Measurements from ENCODE around the gene RETREG3. TPM values are rescaled to one million over a fixed set of nuclear protein-coding genes. Genes with fewer than 3 reads are reported as not detected.

Gene RETREG3
- total and polyA plus RNA-seq, 9 of the 15 experiments (the other 6 are each of a cell fraction or from before 2014, with no cell fraction given), result 4.1 to 39.0 (median 16.9) TPM

DNA sequence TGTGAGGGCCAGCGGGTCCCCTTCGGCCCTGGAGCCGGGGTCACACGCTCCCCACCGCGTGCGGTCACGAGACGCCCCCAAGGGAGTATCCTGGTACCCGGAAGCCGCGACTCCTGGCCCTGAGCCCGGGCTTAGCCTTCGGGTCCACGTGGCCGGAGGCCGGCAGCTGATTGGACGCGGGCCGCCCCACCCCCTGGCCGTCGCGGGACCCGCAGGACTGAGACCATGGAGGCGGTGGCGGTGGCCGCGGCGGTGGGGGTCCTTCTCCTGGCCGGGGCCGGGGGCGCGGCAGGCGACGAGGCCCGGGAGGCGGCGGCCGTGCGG lies 73.2 kb downstream of the RETREG3 start, which contains the start of gene NAGLU (continued):
- TF ChIP-seq, protein P1, sequence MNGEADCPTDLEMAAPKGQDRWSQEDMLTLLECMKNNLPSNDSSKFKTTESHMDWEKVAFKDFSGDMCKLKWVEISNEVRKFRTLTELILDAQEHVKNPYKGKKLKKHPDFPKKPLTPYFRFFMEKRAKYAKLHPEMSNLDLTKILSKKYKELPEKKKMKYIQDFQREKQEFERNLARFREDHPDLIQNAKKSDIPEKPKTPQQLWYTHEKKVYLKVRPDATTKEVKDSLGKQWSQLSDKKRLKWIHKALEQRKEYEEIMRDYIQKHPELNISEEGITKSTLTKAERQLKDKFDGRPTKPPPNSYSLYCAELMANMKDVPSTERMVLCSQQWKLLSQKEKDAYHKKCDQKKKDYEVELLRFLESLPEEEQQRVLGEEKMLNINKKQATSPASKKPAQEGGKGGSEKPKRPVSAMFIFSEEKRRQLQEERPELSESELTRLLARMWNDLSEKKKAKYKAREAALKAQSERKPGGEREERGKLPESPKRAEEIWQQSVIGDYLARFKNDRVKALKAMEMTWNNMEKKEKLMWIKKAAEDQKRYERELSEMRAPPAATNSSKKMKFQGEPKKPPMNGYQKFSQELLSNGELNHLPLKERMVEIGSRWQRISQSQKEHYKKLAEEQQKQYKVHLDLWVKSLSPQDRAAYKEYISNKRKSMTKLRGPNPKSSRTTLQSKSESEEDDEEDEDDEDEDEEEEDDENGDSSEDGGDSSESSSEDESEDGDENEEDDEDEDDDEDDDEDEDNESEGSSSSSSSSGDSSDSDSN (IDR thresholded peaks at IDR 0.05; ENCODE audit: borderline replicate concordance in 1 of 2, low read depth in 2 of 2, low read length in 2 of 2), result peak in 1 of 2 experiments; percentile 7; a peak in 1 of 4 replicates
- TF ChIP-seq, protein P2, sequence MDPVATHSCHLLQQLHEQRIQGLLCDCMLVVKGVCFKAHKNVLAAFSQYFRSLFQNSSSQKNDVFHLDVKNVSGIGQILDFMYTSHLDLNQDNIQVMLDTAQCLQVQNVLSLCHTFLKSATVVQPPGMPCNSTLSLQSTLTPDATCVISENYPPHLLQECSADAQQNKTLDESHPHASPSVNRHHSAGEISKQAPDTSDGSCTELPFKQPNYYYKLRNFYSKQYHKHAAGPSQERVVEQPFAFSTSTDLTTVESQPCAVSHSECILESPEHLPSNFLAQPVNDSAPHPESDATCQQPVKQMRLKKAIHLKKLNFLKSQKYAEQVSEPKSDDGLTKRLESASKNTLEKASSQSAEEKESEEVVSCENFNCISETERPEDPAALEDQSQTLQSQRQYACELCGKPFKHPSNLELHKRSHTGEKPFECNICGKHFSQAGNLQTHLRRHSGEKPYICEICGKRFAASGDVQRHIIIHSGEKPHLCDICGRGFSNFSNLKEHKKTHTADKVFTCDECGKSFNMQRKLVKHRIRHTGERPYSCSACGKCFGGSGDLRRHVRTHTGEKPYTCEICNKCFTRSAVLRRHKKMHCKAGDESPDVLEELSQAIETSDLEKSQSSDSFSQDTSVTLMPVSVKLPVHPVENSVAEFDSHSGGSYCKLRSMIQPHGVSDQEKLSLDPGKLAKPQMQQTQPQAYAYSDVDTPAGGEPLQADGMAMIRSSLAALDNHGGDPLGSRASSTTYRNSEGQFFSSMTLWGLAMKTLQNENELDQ (CRISPR knock-in tag; IDR thresholded peaks at IDR 0.05; ENCODE audit: borderline replicate concordance), result no peak
- TF ChIP-seq, protein P3, sequence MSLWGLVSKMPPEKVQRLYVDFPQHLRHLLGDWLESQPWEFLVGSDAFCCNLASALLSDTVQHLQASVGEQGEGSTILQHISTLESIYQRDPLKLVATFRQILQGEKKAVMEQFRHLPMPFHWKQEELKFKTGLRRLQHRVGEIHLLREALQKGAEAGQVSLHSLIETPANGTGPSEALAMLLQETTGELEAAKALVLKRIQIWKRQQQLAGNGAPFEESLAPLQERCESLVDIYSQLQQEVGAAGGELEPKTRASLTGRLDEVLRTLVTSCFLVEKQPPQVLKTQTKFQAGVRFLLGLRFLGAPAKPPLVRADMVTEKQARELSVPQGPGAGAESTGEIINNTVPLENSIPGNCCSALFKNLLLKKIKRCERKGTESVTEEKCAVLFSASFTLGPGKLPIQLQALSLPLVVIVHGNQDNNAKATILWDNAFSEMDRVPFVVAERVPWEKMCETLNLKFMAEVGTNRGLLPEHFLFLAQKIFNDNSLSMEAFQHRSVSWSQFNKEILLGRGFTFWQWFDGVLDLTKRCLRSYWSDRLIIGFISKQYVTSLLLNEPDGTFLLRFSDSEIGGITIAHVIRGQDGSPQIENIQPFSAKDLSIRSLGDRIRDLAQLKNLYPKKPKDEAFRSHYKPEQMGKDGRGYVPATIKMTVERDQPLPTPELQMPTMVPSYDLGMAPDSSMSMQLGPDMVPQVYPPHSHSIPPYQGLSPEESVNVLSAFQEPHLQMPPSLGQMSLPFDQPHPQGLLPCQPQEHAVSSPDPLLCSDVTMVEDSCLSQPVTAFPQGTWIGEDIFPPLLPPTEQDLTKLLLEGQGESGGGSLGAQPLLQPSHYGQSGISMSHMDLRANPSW (CRISPR knock-in tag; IDR thresholded peaks at IDR 0.05), result no peak
- TF ChIP-seq YBX1 (IDR thresholded peaks at IDR 0.05) (no peak), L3MBTL2 (IDR thresholded peaks at IDR 0.05) (peak; percentile 87; the same call in 1 of the 2 replicates), CEBPB (tag; IDR thresholded peaks at IDR 0.05) (no peak), SIN3A (IDR thresholded peaks at IDR 0.05; ENCODE audit: borderline replicate concordance in 2 of 2, control insufficient read depth in 1 of 2, low read depth in 2 of 2, low read length in 2 of 2) (0 out of 4 replicates have a peak, but pooled peaks of 1 of the 2 experiments have one; percentile 14), ZBTB7A (IDR thresholded peaks at IDR 0.05; ENCODE audit: borderline replicate concordance, control insufficient read depth, low read depth, low read length) (peak; percentile 93), CBFA2T2 (conservative IDR thresholded peaks at IDR 0.05) (peak; percentile 58), TEAD4 (IDR thresholded peaks at IDR 0.05; ENCODE audit: low read length) (0 out of 2 replicates have a peak, but pooled peaks have one; percentile 17), TEAD4 (CRISPR knock-in tag; IDR thresholded peaks at IDR 0.05; ENCODE audit: borderline replicate concordance) (no peak), JUN (IDR thresholded peaks at IDR 0.05; ENCODE audit: borderline replicate concordance, low read depth, low read length) (peak; percentile 39; the same call in 1 of the 2 replicates), JUN (CRISPR knock-in tag; IDR thresholded peaks at IDR 0.05; ENCODE audit: borderline replicate concordance) (no peak), TEAD1 (CRISPR knock-in tag; IDR thresholded peaks at IDR 0.05) (0 out of 4 replicates have a peak, but pooled peaks of 1 of the 2 experiments have one; percentile 11), CBX3 (IDR thresholded peaks at IDR 0.05; ENCODE audit: borderline replicate concordance in 1 of 2, low read length in 2 of 2) (peak in 1 of 2 experiments; percentile 28; a peak in 1 of 3 replicates), SAFB2 (IDR thresholded peaks at IDR 0.05; ENCODE audit: borderline replicate concordance, low read depth, low read length, severe bottlenecking) (no peak), MECOM (CRISPR knock-in tag; IDR thresholded peaks at IDR 0.05) (no peak), GATAD2A (IDR thresholded peaks at IDR 0.05) (0 out of 2 replicates have a peak, but pooled peaks have one; percentile 55), ZFPM2 (CRISPR knock-in tag; IDR thresholded peaks at IDR 0.05) (no peak), ARID1B (IDR thresholded peaks at IDR 0.05) (peak; percentile 52)
- TF ChIP-seq, protein P4, sequence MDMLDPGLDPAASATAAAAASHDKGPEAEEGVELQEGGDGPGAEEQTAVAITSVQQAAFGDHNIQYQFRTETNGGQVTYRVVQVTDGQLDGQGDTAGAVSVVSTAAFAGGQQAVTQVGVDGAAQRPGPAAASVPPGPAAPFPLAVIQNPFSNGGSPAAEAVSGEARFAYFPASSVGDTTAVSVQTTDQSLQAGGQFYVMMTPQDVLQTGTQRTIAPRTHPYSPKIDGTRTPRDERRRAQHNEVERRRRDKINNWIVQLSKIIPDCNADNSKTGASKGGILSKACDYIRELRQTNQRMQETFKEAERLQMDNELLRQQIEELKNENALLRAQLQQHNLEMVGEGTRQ (CRISPR knock-in tag; IDR thresholded peaks at IDR 0.05), result peak; percentile 98
